8988T (cell line): ENCODE measurements around the gene SRMS.
"Not testable (repeated sequence)": the region's sequence is repeated elsewhere in the genome, so short reads cannot be mapped to it uniquely, and the experiment has no call there.

Source experiments
- DNase-seq: peaks from one replicate; pipeline ENCODE4 v3.0.0; 2011

Gene SRMS

DNA sequence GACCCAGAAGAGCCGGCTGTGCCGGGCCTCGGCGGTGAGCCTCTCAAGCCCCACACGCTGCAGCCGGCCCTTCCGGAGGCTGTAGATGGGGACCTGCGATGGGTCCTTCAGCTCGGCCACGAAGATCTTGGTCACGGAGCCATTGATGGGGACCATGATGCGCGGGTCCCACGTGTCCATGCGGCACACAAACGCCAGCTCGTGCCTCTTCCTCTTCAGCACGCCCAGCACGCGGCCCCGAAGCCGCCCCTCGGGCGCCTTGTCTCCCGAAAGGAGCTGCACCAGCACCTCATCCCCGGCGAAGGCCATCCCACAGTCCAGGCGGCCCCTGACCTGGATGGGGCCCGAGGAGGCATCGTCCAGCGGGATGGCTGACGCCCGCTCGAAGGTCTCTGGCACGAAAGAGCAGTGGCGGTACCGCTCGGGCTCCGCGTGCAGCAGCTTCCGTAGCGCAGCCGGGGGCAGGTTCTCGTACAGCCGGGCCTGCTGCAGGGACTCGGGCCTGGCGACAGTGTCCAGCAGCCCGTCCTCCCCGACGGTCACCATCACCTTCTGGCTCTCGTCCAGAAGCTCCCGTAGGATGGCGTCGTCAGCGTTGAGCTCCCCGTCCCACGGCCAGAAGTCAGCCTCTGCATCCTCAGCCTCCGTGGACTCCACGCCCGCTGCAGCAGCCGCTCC, 17.6 kb upstream of the SRMS start:
- no peak for DNase-seq

DNA sequence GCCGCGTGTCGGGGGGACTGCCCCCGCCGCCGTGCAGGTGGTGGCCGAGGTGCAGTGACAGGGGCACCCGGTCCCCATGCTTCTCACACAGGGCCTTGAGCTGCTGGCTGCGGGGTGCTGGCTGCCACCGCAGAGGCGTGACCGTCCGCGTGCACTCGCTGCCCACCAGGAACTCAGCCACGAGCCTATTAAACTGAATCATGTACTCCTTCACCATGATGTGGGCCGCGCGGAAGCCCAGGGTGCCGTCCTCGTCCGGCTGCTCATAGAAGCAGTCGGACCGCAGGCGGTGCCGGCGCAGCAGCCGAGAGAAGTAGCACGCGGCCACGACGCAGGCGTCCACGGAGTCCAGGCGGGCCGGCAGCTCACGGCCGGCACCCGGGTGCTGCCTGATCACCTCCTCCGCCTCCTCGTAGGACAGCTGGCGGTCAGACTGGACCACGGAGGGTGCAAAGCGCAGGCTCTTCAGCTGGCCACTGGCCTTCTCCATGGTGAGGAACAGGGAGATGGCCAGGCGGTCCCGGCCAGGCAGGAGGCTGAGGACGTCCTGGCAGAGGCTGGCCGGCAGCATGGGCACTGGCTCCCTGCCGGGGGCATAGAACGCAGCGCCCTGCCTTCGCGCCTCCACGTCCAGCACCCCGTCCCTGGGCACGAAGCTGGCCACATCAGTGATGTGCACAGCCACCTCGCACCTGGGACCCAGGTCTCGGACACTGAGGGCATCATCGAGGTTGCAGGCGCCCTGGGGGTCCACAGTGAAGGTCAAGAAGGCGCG, 16.7 kb upstream of the SRMS start:
- DNase-seq = no peak

DNA sequence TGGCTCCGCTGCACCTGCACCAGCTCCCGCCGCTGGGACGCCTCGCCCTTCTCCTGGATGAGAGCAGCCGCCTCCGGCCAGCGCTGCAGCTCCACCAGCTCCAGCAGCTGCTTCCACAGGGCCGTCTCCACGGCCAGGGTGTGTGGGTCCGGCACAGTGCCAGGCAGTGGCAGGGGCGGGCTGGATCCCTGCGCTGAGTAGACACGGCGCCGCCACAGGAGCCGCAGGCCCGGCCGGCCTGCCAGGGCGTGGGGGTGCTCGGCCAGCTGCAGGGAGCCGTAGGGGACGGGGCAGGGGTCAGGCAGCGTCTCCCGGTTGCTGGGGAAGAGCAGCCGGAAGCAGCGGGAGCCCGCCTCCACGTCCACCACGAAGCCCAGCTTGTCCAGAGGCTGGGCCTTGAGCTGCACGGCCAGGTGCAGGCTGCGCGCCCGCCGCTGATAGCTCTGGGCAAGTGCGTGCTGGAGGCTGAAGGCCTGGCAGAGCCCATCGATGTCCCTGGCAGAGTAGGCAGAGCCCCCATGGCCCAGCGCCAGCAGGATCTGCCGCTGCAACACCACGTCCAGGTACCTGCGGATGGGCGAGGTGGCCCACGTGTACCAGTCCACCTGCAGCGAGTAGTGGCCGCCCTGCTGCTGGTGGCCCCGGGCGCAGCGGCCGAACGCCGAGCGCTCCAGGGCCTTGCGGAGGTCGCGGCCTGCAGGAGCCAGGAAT, 15.8 kb upstream of the SRMS start:
- DNase-seq = no peak

DNA sequence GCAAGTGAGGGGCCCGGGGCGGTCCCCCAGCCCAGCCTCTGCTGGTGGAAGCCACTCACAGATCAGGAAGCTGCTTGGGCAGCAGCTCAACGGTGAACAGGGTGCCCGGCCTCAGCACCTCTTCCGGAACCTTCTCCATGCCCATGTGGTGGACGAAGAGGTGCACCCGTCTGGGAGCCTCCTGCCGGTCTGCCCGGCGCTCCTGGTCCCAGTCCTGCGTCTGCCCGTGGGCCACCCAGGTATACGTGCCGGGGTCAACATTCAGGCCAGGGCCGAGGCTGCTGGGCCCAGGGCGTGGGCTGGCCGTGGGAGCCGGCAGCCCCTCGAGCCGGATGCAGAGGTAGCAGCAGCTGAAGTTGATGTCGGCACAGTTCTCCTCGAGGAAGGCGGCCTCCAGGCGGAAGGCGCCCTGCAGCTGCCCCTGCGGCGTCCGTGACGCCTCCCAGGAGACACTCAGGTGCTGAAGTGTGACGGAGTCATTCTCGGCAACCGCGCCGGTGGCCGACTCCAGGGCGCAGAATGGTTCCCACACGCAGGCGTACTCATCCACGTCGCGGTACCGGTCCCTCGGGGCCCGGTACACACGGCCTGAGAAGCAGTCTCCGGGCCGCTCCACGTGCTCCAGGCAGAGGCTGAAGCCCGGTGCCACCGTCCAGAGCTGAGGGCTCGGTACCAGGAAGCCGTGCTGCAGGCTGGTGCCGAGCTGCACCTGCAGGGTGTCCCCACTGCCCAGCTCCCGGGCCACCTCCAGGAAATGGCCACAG, 15.1 kb upstream of the SRMS start:
- DNase-seq = no peak

DNA sequence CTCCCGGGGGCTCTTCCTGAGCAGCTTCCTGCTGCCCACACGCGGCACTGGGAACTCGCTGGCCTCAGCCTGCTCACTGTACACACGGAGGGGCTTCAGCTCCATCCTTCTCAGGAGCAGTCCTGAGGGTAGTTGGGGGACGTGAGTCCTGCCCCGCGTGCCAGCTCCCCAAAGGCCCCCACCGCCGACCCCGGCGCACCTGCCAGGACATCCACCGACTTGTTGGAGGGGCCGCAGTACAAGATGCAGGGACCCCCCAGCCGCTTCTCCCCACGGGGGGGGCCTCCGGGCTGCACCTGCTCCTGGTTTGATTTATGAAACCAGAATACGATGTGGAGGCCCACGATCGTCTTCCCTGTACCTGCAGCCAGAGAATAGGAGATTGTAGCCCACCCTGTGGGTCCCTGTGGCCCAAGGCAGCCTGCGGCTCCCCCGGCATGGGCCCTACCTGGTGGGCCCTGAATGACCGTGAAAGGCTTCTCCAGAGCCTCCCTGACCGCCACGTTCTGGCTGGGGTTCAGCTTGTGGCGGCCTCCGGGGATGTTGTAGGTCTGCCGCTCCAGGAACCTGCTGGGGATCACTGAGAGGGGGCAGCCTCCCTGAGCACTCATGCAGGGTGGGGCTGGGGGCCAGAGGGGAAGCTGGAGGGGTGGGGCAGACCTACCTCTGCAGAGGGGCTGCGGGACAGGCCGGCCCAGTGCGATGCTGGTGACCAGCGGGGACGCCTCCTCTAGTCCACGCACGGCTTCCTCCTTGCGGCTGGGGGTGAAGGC, 14.3 kb upstream of the SRMS start:
- no peak for DNase-seq

DNA sequence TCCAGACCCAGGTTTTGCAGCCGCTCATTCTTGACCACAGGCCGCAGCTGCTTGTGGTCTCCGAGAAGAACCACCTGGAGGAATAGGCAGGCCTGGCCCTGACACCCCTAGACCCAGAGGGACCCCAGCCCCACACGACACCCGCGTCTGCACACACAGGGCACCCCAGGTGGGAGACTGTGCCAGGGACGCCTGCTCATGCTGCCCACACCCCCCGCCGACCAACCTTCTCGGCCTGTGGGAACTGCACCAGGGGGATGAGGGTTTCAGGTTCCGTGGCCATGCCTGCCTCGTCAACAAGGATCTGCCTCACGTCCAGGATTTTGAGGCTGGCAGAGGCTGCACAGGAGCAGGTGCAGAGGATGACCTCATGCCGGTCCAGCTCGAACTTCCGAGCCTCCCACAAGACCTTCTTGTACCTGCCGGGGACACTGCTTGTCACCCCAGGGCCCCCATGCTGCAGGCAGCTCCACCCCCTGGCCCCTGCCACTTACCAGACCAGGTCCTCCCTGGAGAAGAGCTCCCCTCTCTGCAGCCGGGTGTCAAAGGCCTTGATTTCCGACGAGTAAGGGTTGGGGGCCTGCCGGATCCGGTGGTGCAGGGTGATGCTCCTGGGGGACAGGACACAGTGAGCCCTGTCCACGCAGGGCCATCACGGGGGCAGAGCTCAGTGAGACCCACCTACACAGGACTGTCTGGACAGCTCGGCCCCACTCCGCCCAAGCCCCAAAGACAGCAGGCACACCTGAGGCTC, 13.5 kb upstream of the SRMS start:
- no peak for DNase-seq

DNA sequence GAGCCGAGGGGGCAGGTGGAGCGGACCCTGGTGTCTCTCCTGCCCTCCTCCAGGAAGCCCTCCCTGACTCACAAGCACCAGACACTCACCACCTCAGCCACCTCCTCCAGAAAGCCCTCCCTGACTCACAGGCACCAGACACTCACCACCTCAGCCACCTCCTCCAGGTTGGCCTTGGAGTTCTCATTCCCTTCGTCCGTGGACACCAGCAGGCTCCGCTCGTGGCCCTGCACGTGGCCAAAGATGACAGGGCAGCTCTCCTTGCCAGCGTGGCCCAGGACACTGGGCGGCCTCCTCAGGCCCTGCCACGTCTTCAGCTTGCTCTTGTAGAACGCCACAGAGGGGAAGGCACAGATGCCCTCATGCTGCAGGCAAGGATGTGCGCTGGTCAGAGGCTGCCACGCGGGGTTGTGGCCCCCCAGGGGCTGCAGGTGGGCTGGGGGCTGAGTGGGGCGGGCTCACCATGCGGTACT, 12.8 kb upstream of the SRMS start:
- no peak for DNase-seq

DNA sequence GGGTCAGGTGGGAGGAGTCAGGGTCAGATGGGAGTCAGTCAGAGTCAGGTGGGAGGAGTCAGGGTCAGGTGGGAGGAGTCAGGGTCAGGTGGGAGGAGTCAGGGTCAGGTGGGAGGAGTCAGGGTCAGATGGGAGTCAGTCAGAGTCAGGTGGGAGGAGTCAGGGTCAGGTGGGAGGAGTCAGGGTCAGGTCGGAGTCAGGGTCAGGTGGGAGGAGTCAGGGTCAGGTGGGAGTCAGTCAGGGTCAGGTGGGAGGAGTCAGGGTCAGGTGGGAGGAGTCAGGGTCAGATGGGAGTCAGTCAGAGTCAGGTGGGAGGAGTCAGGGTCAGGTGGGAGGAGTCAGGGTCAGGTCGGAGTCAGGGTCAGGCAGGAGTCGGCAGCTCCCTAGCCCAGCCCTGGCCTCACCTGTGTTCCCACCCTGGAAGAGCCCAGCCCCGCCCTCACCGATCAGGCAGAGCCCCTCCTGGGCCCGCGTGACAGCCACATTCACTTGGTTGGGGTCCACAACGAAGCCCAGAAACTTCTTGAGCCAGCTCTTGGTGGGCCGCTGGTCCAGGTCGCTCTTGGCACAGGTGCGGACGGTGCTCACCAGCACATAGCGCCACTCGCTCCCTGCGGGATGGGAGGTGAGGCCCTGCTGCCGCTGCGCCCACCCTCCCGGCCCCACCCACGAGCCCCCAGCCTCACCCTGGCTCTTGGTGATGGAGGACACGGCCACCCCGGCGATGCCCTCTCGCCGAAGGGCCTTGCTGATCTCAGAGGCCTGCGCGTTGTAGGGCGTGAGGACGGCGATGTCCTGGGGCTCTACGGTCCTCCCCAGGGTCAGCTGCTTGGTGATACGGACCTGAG, 12.2 kb upstream of the SRMS start:
- DNase-seq = not testable (repeated sequence)

DNA sequence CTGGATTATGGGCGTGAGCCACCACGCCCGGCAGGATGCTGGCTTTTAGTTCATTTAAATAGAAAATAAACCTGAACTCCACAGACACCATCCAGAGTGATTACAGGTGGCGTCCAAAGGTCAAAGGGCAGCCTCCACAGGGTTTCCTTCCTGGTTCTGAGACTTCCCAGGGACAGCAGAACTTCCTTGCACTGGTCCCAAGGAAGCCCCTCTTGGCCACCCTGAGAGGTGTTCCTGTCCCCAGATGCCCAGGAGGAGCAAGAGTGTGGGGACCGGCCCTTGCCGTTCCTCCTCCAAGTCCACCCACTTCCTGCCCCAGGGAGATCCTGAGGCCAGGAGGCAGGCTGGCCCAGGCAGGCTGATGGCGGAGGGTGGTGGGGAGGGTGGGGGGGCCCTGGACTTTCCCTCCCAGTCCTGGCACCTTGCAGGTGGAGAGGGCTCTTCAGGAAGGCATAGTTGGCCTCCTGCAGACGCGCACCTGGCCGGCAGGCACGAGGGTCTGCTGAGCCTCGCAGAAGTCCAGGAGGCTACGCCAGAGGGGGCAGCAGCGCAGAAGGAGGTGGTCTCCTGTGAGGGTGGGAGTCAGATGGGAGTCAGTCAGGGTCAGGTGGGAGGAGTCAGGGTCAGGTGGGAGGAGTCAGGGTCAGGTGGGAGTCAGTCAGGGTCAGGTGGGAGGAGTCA, 11.4 kb upstream of the SRMS start:
- no peak for DNase-seq

DNA sequence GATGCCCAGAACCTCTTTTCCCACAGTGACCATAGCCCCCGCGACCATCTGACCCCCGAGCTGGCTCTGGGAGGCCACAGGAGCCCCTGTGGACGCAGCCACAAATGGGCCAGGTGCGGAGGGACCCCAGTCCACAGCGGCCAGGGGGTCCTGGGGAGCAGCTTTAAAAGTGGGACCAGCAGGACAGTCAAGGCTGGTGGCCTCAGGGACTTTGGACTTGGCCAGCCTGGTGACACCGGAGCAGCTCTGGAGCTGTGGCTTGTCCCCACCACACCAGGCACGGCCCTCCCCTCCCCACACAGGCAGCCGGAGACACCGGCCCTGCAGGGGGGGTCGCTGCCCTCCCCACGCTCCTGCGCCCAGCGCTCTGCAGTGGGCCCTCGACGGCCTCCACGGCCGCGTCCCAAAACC, 9.9 kb upstream of the SRMS start:
- no peak for DNase-seq

DNA sequence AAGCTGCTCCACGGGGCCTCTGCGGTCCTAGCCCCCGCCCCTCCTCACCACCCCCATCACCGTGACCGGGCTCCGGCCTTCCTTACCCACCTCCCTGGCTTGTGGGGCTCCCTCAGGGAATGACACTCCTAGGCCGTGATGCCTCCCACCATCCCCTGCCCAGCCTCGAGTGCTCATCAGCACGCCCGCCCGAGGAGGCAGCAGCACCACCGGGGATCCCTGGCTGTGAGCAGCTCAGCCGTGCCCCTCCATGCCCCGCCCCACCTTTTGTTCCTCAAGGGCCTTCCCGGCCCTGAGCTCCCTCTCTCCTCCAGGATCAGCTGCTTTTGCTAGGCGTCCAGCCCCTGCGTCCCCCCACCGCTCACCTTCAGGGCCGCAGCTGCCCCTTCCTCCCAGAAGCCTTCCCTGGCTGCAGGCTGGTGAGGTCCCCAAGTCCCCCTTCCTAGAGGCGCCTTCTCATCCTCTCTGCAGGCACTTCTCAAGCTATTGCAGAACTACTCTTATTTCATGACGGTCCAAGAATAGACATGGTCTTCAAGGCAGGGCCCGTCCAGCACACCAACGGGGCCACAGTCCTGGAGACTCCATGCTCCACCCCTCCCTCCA, 9.4 kb upstream of the SRMS start:
- no peak for DNase-seq

DNA sequence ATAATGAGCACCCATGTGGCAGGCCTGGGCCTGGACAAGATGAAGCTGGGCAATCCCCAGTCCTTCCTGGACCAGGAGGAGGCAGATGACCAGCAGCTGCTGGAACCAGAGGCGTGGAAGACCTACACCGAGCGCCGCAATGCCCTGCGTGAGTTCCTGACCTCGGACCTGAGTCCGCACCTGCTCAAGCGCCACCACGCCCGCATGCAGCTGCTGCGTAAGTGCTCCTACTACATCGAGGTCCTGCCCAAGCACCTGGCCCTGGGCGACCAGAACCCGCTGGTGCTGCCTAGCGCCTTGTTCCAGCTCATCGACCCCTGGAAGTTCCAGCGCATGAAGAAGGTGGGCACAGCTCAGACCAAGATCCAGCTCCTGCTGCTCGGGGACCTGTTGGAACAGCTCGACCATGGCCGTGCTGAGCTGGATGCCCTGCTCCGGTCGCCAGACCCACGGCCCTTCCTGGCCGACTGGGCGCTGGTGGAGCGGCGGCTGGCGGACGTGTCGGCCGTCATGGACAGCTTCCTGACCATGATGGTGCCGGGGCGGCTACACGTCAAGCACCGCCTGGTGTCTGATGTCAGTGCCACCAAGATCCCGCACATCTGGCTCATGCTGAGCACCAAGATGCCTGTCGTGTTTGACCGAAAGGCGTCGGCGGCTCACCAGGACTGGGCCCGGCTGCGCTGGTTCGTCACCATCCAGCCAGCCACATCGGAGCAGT, 8.3 kb upstream of the SRMS start:
- DNase-seq = no peak

DNA sequence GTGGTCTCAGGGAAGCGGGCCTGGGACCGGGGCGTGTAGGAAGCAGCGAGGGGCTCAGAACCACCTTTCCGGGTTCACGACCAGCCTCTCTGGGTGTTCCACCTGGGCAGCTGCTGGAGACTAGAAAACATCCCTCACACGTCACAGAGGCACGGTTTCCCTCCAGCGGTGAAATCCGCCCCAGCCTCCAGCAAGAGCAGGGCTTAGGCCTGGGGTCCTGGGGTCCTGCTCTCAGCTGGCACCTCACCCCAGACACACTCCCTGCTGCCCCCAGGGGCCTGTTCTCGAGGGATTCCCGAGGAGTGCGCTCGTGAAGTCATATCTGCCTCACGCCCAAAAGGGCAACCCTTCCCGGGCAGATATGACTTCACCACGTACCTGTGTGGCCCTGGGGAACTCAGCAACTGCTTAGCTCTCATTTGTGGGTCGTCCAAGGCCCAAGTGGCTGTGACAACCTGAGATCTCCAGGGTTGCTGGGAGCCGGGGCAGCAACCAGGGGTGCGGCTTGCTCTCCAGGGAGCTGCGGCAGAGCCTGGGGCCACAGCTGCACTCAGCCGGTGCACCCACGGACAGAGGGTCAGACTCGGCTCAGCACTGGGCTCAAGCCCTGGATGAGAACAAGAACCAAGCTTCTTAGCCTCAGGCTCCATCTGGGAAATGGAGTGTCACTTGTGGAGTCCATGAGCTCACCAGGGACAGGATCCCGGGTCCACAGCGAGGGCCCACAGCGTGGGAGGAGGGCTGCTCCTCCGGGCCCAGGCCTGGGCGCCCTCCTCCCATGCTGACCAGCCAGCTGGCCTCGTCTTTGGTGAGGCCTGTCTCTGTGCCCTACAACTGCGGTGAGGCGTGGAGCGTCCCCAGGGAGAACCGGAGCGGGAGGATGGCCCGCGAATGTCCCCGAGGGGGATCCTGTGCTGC, 7.1 kb upstream of the SRMS start:
- no peak for DNase-seq

DNA sequence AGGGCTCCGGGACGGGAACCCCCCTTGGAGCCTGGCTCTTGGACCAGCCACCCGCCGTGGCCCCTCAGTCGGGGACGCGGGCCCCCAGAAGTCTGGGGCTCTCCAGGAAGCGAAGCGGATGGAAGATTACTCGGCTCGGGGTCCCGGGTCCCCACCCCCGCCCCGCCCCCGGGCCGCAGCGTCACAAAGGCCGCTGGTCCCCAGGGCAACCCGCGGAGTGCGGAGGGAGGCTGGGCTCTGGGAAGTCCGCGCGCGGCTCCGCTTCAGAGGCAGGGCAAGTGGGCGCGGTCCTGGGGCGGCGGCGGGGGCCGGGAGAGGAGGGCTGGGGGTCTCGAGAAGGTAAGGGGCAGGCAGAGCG, 6.4 kb upstream of the SRMS start, which contains the start of gene FNDC11:
Gene FNDC11, plus strand, starts transcription at position 227 of the 358 bp plus-strand sequence. CDS start 1,505 bp downstream, outside the sequence.
- DNase-seq = no peak

DNA sequence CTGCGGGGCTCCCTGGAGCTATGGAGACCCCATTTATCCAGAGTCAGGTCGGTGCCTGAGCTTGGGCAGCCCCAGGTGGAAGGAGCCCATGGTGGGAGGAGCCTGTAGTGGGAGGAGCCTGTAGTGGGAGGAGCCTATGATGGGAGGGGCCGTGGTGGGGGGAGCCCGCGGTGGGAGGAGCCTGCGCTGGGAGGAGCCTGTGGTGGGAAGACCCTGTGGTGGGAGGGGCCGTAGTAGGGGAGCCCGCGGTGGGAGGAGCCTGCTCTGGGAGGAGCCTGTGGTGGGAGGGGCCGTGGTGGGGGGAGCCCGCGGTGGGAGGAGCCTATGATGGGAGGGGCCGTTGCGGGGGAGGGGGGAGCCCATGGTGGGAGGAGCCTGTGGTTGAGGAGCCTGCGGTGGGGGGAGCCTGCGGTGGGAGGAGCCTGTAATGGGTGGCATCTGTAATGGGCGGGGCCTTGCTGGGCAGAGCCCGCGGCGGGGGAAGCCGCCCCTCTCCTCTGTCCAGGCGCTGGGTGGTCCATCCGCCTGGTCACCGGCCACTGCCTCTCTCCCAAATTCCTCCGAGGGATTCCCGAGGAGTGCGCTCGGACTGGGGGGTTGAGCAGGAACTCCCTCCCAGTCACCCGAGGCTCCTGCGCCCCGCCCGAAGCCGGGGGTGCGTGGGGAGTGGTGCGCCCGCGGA, 5.8 kb upstream of the SRMS start:
- peak; percentile 91 for DNase-seq

DNA sequence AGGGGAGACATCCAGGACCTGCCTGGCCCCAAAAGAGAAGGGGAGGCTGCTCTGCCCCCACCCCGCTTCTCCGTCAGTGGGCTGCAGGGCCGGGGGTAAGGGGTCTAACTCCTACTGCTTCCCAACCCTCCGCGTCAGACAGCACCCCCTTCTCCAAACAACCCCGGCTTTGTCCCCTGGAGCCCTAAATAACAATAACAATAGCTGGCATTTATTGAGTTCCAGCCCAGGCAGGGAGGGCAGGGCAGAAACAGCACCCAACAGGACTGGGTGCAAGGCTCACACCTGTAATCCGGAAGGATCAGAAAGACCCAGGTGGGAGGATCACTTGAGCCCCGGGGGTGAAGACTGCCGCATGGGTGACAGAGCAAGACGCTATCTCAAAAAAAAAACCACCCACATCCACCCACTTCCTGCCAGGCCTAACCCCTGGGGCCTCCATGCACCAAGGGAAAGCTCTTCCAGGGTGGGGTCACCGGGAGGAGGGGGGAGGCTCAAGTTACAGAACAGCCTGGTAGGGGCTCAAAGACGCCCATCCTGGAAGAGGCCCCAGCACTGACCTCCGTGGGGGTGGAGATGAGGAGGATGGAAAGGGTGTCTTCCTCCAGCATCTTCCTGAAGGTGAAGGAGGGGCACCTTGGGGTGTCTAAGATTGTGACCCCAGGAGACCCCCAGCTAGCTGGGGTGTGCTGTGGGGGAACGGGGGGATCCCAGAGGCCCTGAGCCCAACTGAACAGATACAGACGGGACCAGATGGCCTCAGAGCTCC, 5.1 kb upstream of the SRMS start:
- no peak for DNase-seq
